NCI-H82 treated with DMSO at 0.1 percent for 48 hours (cell line): ENCODE results near the gene TSPAN10.

Experiments
- DNase-seq: peaks from one replicate; lab custom pipeline; 2025; ENCODE audit not compliant: unreplicated experiment; lab: John Stamatoyannopoulos, UW

TSPAN10 gene

DNA sequence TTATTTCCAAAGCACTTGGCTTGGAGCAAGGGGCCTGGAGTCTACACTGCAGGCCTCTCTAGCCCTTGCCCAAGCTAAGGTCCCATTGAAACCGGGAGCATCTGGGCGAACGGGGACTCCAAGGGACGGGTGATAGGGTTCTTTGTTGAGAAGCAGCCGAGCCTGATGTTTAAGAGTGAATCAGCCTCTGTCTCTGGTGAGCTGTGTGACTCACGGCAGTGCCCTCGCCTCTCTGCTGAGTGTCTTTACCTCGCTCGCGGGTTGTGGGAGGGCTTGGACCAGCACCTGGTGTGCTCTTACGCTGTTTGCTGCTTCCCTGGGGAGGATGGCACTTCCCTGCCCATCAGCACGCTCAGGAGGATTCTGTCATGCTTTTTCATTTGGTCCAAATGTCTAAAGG, 48.1 kb downstream of the TSPAN10 start:
- no peak for DNase-seq

GRCh38 chr17:81686614-81687013, 49.6 kb downstream of the TSPAN10 start:
- no peak for DNase-seq

GRCh38 chr17:81687770-81688541, 51.0 kb downstream of the TSPAN10 start:
- no peak for DNase-seq

DNA sequence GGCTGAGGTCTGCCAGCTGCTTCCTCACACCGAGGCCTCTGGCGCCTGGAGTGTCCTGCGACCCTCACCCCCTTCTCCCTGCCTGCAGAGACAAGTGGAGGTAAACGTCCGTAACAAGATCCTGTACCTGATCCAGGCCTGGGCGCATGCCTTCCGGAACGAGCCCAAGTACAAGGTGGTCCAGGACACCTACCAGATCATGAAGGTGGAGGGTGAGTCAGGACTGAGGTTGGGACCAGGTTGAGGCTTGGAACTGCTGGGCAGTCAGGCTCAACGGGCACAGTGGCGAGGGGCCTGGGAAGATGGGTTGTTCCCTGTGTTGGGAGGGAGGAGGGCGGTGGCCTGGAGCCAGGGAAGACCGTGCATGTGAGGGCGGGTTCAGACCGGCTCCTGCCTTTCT, 51.6 kb downstream of the TSPAN10 start:
- DNase-seq: no peak

DNA sequence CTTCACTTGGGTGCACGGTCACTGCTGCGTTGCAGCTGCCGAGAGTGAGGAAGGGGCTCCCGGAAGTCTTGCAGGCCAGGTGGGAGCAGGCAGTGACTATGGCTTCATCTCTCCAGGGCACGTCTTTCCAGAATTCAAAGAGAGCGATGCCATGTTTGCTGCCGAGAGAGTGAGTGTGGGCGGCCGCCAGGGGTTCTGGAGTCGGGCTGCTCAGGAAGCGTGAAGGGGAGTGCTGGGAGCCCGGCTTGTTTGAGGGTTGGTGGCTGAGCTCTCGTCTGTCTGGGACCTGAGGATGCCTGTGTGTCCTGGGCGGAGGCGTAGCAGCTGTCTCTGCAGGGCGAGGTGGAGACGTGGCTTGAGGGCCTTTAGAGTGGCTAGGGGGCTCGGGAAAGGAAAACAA, 53.1 kb downstream of the TSPAN10 start:
- no peak for DNase-seq

- DNase-seq: no peak
Observed at GRCh38 chr17:81690549-81690948, 53.6 kb downstream of the TSPAN10 start.

DNA sequence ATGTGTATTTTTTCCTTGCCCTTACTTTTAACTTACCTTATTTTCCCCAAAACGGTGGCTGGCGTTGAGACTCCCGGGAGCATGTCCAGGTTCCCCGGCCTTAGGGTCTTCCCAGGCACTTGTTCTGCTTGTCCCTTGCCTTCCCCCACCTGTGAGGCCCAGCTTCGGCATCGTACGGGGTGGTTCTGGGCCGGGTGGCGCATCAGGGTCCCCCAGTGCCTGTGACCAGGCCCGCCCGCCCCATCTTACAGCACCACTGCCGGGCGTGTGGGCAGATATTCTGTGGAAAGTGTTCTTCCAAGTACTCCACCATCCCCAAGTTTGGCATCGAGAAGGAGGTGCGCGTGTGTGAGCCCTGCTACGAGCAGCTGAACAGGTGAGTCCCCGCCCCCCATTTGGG, 54.2 kb downstream of the TSPAN10 start:
- no peak for DNase-seq

DNA sequence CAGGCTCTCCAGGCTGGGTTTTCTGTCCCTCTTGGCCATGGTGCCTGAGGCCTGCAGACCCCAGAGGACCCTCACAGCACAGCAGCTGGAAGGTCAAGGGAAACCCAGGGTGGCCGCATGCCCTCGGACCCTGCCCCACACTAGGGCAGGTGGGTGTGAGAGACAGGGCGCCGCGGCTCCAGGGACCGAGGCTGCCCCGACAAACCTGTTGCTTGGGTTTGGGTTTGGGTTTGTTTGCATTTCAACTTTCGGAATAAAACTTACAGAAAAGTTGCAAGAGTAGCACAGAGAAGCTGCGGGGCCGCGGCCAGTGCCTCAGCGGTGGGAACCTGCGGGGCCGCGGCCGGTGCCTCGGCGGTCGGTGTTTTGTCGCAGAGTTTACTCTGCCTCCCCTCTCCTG, 54.6 kb downstream of the TSPAN10 start:
- no peak for DNase-seq

GRCh38 chr17:81693509-81694210, 56.7 kb downstream of the TSPAN10 start:
- DNase-seq: no peak

DNA sequence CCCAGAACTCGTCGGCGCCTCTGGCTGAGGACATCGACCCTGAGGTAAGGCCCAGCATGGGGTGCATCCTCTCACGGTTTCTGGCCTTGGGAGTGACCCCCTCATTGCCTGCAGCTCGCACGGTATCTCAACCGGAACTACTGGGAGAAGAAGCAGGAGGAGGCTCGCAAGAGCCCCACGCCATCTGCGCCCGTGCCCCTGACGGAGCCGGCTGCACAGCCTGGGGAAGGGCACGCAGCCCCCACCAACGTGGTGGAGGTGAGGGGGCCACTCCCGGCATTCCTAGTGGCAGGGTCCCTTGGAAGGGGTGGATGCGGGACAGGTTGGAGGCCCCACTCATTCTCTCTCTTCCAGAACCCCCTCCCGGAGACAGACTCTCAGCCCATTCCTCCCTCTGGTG, 57.8 kb downstream of the TSPAN10 start:
- DNase-seq: no peak

DNA sequence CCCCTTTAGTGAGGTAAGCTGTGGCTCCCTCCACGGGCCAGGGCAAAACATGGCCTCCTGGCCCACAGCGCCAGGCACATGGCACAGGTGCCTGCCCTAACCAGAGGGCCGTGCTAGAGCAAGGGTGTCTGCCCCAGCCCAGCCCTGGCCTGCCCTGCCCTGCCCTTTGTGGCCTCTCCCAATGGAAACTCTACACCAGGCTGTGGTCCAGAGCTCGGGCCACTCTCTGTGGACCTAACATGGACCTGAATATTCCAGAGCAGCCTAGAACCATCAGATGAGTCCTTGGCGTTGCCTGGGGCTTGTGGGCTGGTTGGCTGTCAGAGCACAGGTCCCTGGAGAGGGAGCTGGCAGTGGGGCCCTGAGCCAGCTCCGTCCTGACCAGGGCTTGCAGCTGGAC, 58.2 kb downstream of the TSPAN10 start:
- no peak for DNase-seq

DNA sequence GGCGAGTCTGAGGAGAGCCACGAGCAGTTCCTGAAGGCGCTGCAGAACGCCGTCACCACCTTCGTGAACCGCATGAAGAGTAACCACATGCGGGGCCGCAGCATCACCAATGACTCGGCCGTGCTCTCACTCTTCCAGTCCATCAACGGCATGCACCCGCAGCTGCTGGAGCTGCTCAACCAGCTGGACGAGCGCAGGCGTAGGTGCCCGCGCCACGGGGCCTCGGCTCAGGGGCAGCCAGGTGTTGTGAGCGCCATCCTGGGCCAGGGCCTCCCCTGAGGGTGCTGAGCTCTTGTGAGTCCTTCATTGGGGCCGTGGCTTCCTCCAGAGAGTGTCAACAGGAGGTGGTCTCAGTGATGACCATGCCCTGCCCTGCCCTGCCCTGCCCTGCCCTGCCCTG, 58.8 kb downstream of the TSPAN10 start:
- no peak for DNase-seq

GRCh38 chr17:81696218-81696941, 59.4 kb downstream of the TSPAN10 start:
- no peak for DNase-seq

GRCh38 chr17:81697261-81698044, 60.5 kb downstream of the TSPAN10 start:
- DNase-seq: no peak
